ENCODE data around the gene CISH. TPM values are rescaled to one million over a fixed set of nuclear protein-coding genes. Genes with fewer than 3 reads are reported as not detected.

CISH gene
- total RNA-seq, 2 donors from 2014 or later: 28.3 to 63.4 TPM

- no peaks in the 10 kb centered on the region for H3K9me3 ChIP-seq (ENCODE audit: control insufficient read depth, low read length, poor library complexity, severe bottlenecking)
- Mint-ChIP-seq H3K36me3 (ENCODE audit: low read depth) (peaks cover 2% of the 10 kb centered on the region), H3K27me3 (no peaks in the 10 kb centered on the region), H3K4me1 (peaks cover 50% of the 10 kb centered on the region), H3K4me3 (no peak overlapping the region), H3K27ac (peak overlapping the region; percentile 85)
- DNase-seq: no peak
- ATAC-seq: no peak
Measured at GRCh38 chr3:50577348-50577747, 34.2 kb downstream of the CISH start.

GRCh38 chr3:50575372-50575771, 36.2 kb downstream of the CISH start:
- Mint-ChIP-seq H3K27ac (peak overlapping the region; percentile 85), H3K4me1 (peaks cover 54% of the 10 kb centered on the region), H3K36me3 (ENCODE audit: low read depth) (peaks cover 2% of the 10 kb centered on the region), H3K4me3 (no peak overlapping the region), H3K27me3 (no peaks in the 10 kb centered on the region)
- DNase-seq (no peak), ATAC-seq (no peak)
- no peaks in the 10 kb centered on the region for H3K9me3 ChIP-seq (ENCODE audit: control insufficient read depth, low read length, poor library complexity, severe bottlenecking)

- Mint-ChIP-seq H3K4me3 (peak overlapping the region; percentile 85), H3K27me3 (no peaks in the 10 kb centered on the region), H3K27ac (peak overlapping the region; percentile 85), H3K4me1 (peaks cover 59% of the 10 kb centered on the region), H3K36me3 (ENCODE audit: low read depth) (peaks cover 2% of the 10 kb centered on the region)
- no peaks in the 10 kb centered on the region for H3K9me3 ChIP-seq (ENCODE audit: control insufficient read depth, low read length, poor library complexity, severe bottlenecking)
- ATAC-seq (no peak), DNase-seq (no peak)
Measured at GRCh38 chr3:50574444-50574831, 37.1 kb downstream of the CISH start.

GRCh38 chr3:50573566-50574443, 37.8 kb downstream of the CISH start:
- ATAC-seq (peak; percentile 28), DNase-seq (no peak)
- Mint-ChIP-seq H3K4me1 (peaks cover 56% of the 10 kb centered on the region), H3K36me3 (ENCODE audit: low read depth) (no peaks in the 10 kb centered on the region), H3K27me3 (no peaks in the 10 kb centered on the region), H3K27ac (peak overlapping the region; percentile 85), H3K4me3 (peak overlapping the region; percentile 85)
- H3K9me3 ChIP-seq (ENCODE audit: control insufficient read depth, low read length, poor library complexity, severe bottlenecking): no peaks in the 10 kb centered on the region

GRCh38 chr3:50572801-50573371, 38.7 kb downstream of the CISH start:
- ATAC-seq (no peak), DNase-seq (no peak)
- peak overlapping the region; percentile 85 for H3K4me3 Mint-ChIP-seq
- peak overlapping the region; percentile 85 for H3K27ac Mint-ChIP-seq
- H3K4me1 Mint-ChIP-seq: peaks cover 61% of the 10 kb centered on the region
- no peaks in the 10 kb centered on the region for H3K36me3 Mint-ChIP-seq (ENCODE audit: low read depth)
- H3K27me3 Mint-ChIP-seq: no peaks in the 10 kb centered on the region
- H3K9me3 ChIP-seq (ENCODE audit: control insufficient read depth, low read length, poor library complexity, severe bottlenecking): no peaks in the 10 kb centered on the region

- H3K4me1 Mint-ChIP-seq: peaks cover 64% of the 10 kb centered on the region
- peak; percentile 38 for ATAC-seq
- peak; percentile 59 to 75 (median 69) for DNase-seq
- peak overlapping the region; percentile 75 for H3K4me3 Mint-ChIP-seq
- H3K27me3 Mint-ChIP-seq: no peaks in the 10 kb centered on the region
- H3K27ac Mint-ChIP-seq: peak overlapping the region; percentile 85
- no peaks in the 10 kb centered on the region for H3K9me3 ChIP-seq (ENCODE audit: control insufficient read depth, low read length, poor library complexity, severe bottlenecking)
- no peaks in the 10 kb centered on the region for H3K36me3 Mint-ChIP-seq (ENCODE audit: low read depth)
Measured at GRCh38 chr3:50572158-50572557, 39.4 kb downstream of the CISH start.

GRCh38 chr3:50571486-50571885, 40.1 kb downstream of the CISH start:
- DNase-seq (no peak), ATAC-seq (no peak)
- H3K36me3 Mint-ChIP-seq (ENCODE audit: low read depth): no peaks in the 10 kb centered on the region
- no peaks in the 10 kb centered on the region for H3K27me3 Mint-ChIP-seq
- peak overlapping the region; percentile 53 for H3K27ac Mint-ChIP-seq
- H3K4me3 Mint-ChIP-seq: peak overlapping the region; percentile 45
- no peaks in the 10 kb centered on the region for H3K9me3 ChIP-seq (ENCODE audit: control insufficient read depth, low read length, poor library complexity, severe bottlenecking)
- peaks cover 65% of the 10 kb centered on the region for H3K4me1 Mint-ChIP-seq

GRCh38 chr3:50570508-50571279, 40.9 kb downstream of the CISH start:
- Mint-ChIP-seq H3K4me1 (peaks cover 62% of the 10 kb centered on the region), H3K27me3 (no peaks in the 10 kb centered on the region), H3K36me3 (ENCODE audit: low read depth) (no peaks in the 10 kb centered on the region), H3K4me3 (peak overlapping the region; percentile 94), H3K27ac (peak overlapping the region; percentile 92)
- H3K9me3 ChIP-seq (ENCODE audit: control insufficient read depth, low read length, poor library complexity, severe bottlenecking): no peaks in the 10 kb centered on the region
- DNase-seq (no peak), ATAC-seq (no peak)

GRCh38 chr3:50568947-50569749, 42.4 kb downstream of the CISH start, which contains the start of gene HEMK1:
Gene HEMK1, plus strand, starts transcription at chr3:50569522. Its CDS starts 1,583 bp downstream, at chr3:50571105.
- Mint-ChIP-seq H3K36me3 (ENCODE audit: low read depth) (no peaks in the 10 kb centered on the region), H3K4me3 (peak within 1 kb of the TSS; percentile 94), H3K27ac (peak within 1 kb of the TSS; percentile 92), H3K27me3 (no peaks in the 10 kb centered on the region), H3K4me1 (peaks cover 54% of the 10 kb centered on the region)
- peak; percentile 69 for ATAC-seq
- peak; percentile 82 to 88 (median 87) for DNase-seq
- no peaks in the 10 kb centered on the region for H3K9me3 ChIP-seq (ENCODE audit: control insufficient read depth, low read length, poor library complexity, severe bottlenecking)

GRCh38 chr3:50567386-50568167, 44.0 kb downstream of the CISH start, which contains the start of gene C3orf18:
Gene C3orf18, minus strand, starts transcription at chr3:50567747. Its CDS starts 2,048 bp downstream, at chr3:50565699.
- ATAC-seq: peak; percentile 84
- H3K36me3 Mint-ChIP-seq (ENCODE audit: low read depth): no peaks in the 10 kb centered on the region
- peak within 1 kb of the TSS; percentile 92 for H3K27ac Mint-ChIP-seq
- H3K9me3 ChIP-seq (ENCODE audit: control insufficient read depth, low read length, poor library complexity, severe bottlenecking): no peaks in the 10 kb centered on the region
- no peaks in the 10 kb centered on the region for H3K27me3 Mint-ChIP-seq
- H3K4me1 Mint-ChIP-seq: peaks cover 44% of the 10 kb centered on the region
- DNase-seq: peak; percentile 92 to 93 (median 92)
- H3K4me3 Mint-ChIP-seq: peak within 1 kb of the TSS; percentile 94

GRCh38 chr3:50567011-50567385, 44.6 kb downstream of the CISH start:
- Mint-ChIP-seq H3K4me1 (peaks cover 38% of the 10 kb centered on the region), H3K27ac (peak overlapping the region; percentile 21), H3K4me3 (peak overlapping the region; percentile 94), H3K27me3 (no peaks in the 10 kb centered on the region), H3K36me3 (ENCODE audit: low read depth) (no peaks in the 10 kb centered on the region)
- ATAC-seq (no peak), DNase-seq (no peak)
- H3K9me3 ChIP-seq (ENCODE audit: control insufficient read depth, low read length, poor library complexity, severe bottlenecking): no peaks in the 10 kb centered on the region

GRCh38 chr3:50564321-50564720, 47.3 kb downstream of the CISH start:
- Mint-ChIP-seq H3K4me3 (no peak overlapping the region), H3K36me3 (ENCODE audit: low read depth) (no peaks in the 10 kb centered on the region), H3K4me1 (peaks cover 22% of the 10 kb centered on the region), H3K27ac (peak overlapping the region; percentile 68), H3K27me3 (no peaks in the 10 kb centered on the region)
- no peak for DNase-seq
- H3K9me3 ChIP-seq (ENCODE audit: control insufficient read depth, low read length, poor library complexity, severe bottlenecking): no peaks in the 10 kb centered on the region
- no peak for ATAC-seq
